Loucy (cell line): ENCODE measurements around the gene FAM9C.

Experiments
- H2AFZ ChIP-seq: fragments of 200-600 bp; sonication (generic); 2 replicates; pipeline ENCODE4 v1.6.0; 2016; ENCODE audit warnings: antibody characterized with exemption, mild to moderate bottlenecking, low read length, moderate library complexity
- H3F3A ChIP-seq: fragments of 200-600 bp; 2 replicates; pipeline ENCODE4 v1.6.0; 2016; ENCODE audit warnings: antibody characterized with exemption, low read depth, mild to moderate bottlenecking
- H3K27me3 ChIP-seq: fragments of 200-600 bp; sonication (generic); 2 replicates; pipeline ENCODE4 v1.6.1; 2014; ENCODE audit warnings: low read length, mild to moderate bottlenecking; ENCODE audit not compliant: insufficient read depth, poor library complexity, severe bottlenecking
- H3K36me3 ChIP-seq: fragments of 200-600 bp; sonication (generic); 2 replicates; pipeline ENCODE4 v1.6.1; 2016; ENCODE audit warnings: low read length; ENCODE audit not compliant: insufficient read depth
- H3K4me1 ChIP-seq: fragments of 200-600 bp; sonication (generic); 2 replicates; pipeline ENCODE4 v1.5.1; 2014; ENCODE audit warnings: low read length, mild to moderate bottlenecking; ENCODE audit not compliant: insufficient read depth, poor library complexity, severe bottlenecking
- H3K4me2 ChIP-seq: fragments of 200-600 bp; sonication (generic); 2 replicates; pipeline ENCODE4 v1.6.0; 2014; ENCODE audit warnings: antibody characterized with exemption, low read length, low read depth, mild to moderate bottlenecking; ENCODE audit not compliant: poor library complexity, severe bottlenecking
- H3K4me3 ChIP-seq: fragments of 200-600 bp; sonication (generic); 2 replicates; pipeline ENCODE4 v1.5.1; 2014; ENCODE audit warnings: low read length, mild to moderate bottlenecking, mixed read lengths; ENCODE audit not compliant: poor library complexity, severe bottlenecking
- H3K79me2 ChIP-seq: fragments of 200-600 bp; sonication (generic); 2 replicates; pipeline ENCODE4 v1.6.1; 2014; ENCODE audit warnings: low read length; ENCODE audit not compliant: insufficient read depth
- H3K9ac ChIP-seq: fragments of 200-600 bp; sonication (generic); 2 replicates; pipeline ENCODE4 v1.6.0; 2014; ENCODE audit warnings: mild to moderate bottlenecking, low read depth, low read length, moderate library complexity; ENCODE audit not compliant: poor library complexity, severe bottlenecking
- H3K9me2 ChIP-seq: fragments of 200-600 bp; sonication (generic); replicated peaks from 2 replicates; pipeline ENCODE4 v1.6.1; 2016; ENCODE audit warnings: low read depth, low read length, mixed read lengths
- H3K9me3 ChIP-seq: fragments of 200-600 bp; sonication (generic); 2 replicates; pipeline ENCODE4 v1.6.1; 2014; ENCODE audit warnings: mild to moderate bottlenecking, antibody characterized with exemption, low read length, low read depth; ENCODE audit not compliant: insufficient read depth
- H4K20me1 ChIP-seq: fragments of 200-600 bp; sonication (generic); 2 replicates; pipeline ENCODE4 v1.6.0; 2014; ENCODE audit warnings: antibody characterized with exemption, low read length, mild to moderate bottlenecking; ENCODE audit not compliant: insufficient read depth, poor library complexity, severe bottlenecking
- EZH2phosphoT487 ChIP-seq: fragments of 200-600 bp; IDR thresholded peaks from 2 replicates; pipeline ENCODE4 v1.6.1; 2018; ENCODE audit warnings: antibody characterized with exemption, mild to moderate bottlenecking, moderate library complexity, borderline replicate concordance
- TF ChIP-seq, protein P1 (sequence below): fragments of 200-600 bp; sonication (generic); conservative IDR thresholded peaks from 2 replicates; pipeline ENCODE4 v1.5.1; 2014; ENCODE audit warnings: mild to moderate bottlenecking, antibody characterized with exemption, low read length

FAM9C gene

DNA sequence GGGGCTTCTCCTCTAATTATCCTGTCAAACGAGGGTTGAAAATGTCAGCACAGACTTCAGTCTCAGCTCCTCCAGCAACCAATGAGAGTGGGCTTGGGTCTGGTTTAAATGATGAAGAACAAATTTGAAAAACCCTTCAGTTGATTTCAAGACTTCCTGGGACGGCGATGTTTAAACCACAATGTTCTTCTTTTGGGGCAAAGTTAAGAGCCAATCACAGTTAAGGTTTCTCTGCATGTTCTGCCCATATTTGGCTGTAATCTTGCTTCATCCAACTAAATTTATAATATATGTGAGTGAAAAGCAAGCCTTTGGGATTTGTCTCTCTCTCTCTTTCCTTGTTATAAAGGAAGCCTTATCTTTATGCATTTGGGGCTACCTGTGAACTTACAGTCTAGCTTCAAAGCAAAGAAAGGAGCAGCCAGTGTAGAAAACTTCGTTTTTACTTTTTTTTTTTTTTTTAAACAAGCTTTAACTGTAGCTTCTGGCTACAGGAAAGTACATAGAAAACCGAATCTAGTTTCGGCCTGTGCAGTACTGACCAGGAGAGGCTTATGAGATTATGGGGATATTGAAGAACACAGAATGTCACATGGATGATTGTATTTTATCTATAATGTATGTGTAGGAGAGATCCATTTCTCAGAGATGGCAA lies 46.8 kb upstream of the FAM9C start:
- Histone ChIP-seq H3K27me3 (no peaks in the 10 kb centered on the region), H3K9ac (peak overlapping the region; percentile 96), H3K4me1 (peaks cover 66% of the 10 kb centered on the region), H3K79me2 (peaks cover 22% of the 10 kb centered on the region), H2AFZ (no peak overlapping the region), H3K36me3 (no peaks in the 10 kb centered on the region), H3K4me3 (peak overlapping the region; percentile 70), H3K9me2 (no peaks in the 10 kb centered on the region), H3K9me3 (no peaks in the 10 kb centered on the region), H3F3A (peaks cover 26% of the 10 kb centered on the region), H4K20me1 (no peaks in the 10 kb centered on the region), H3K4me2 (peak overlapping the region; percentile 80)
- TF ChIP-seq EZH2phosphoT487: no peak
- TF ChIP-seq, protein P1, sequence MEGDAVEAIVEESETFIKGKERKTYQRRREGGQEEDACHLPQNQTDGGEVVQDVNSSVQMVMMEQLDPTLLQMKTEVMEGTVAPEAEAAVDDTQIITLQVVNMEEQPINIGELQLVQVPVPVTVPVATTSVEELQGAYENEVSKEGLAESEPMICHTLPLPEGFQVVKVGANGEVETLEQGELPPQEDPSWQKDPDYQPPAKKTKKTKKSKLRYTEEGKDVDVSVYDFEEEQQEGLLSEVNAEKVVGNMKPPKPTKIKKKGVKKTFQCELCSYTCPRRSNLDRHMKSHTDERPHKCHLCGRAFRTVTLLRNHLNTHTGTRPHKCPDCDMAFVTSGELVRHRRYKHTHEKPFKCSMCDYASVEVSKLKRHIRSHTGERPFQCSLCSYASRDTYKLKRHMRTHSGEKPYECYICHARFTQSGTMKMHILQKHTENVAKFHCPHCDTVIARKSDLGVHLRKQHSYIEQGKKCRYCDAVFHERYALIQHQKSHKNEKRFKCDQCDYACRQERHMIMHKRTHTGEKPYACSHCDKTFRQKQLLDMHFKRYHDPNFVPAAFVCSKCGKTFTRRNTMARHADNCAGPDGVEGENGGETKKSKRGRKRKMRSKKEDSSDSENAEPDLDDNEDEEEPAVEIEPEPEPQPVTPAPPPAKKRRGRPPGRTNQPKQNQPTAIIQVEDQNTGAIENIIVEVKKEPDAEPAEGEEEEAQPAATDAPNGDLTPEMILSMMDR: no peak

DNA sequence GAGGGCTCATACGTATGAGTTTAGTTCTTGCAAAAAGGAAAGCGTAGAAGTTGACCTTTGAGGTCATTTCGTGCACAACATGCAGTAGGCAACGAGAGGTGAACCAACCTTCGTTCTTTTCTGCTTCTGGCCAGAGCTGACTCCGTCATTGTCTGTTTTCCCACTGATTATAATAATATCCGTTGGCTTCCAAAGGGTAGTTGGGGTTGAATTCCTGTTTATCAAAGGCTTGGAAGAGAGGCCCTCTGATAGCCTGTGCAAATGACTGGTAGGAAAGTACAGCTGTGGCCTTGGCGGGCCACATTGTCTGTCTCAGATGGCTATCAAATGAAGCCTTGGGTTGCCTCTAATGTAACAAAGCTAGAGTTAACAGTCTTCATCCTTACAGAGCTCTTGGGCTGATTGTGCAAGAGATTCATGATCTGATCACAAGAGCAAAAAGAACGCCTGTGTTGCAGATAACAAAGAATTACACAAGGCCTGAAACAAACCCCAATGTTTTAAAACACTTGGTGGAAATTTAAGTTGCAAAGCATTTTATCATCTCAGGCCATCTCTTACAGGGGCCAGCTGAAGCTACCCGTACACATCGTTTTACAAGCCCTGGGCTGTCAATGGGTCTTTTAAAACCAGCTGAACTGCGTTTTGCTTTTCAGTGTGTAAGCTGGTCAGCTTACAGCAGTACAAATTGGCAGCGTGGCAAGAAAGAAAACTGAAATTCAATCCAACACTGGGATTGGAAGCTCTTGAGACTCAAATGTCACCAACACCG lies 46.1 kb upstream of the FAM9C start:
- H3K4me2 ChIP-seq: peak overlapping the region; percentile 80
- peaks cover 73% of the 10 kb centered on the region for H3K4me1 ChIP-seq
- peak overlapping the region; percentile 96 for H3K9ac ChIP-seq

DNA sequence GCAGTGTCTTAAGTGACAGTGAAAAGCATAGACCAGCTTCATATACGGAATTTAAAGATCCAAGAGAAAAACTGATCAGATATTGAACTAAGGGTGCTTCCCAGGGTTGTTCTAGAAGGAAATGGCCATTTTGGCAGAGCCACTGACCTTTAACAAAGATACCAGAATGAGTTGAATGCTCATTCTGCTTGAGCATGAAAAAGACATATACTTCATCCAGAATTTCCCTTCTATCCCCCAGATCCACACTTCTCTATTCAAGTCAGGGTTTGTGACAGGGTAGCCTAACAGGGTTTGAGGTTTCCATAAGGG lies 45.6 kb upstream of the FAM9C start:
- TF ChIP-seq, protein P1: no peak
- no peak for TF ChIP-seq EZH2phosphoT487
- H3K27me3 ChIP-seq: no peaks in the 10 kb centered on the region
- peaks cover 32% of the 10 kb centered on the region for H3F3A ChIP-seq
- H3K36me3 ChIP-seq: no peaks in the 10 kb centered on the region
- peaks cover 22% of the 10 kb centered on the region for H3K79me2 ChIP-seq
- H4K20me1 ChIP-seq: no peaks in the 10 kb centered on the region
- H2AFZ ChIP-seq: no peak overlapping the region
- peaks cover 78% of the 10 kb centered on the region for H3K4me1 ChIP-seq
- H3K4me2 ChIP-seq: peak overlapping the region; percentile 80
- peak overlapping the region; percentile 70 for H3K4me3 ChIP-seq
- no peaks in the 10 kb centered on the region for H3K9me3 ChIP-seq
- peak overlapping the region; percentile 96 for H3K9ac ChIP-seq
- H3K9me2 ChIP-seq: no peaks in the 10 kb centered on the region

More for the DNA sequence above, 46.1 kb upstream of the FAM9C start:
- TF ChIP-seq, protein P1: no peak
- no peak for TF ChIP-seq EZH2phosphoT487
- Histone ChIP-seq H3K36me3 (no peaks in the 10 kb centered on the region), H3K79me2 (peaks cover 22% of the 10 kb centered on the region), H2AFZ (no peak overlapping the region), H3K9me2 (no peaks in the 10 kb centered on the region), H3F3A (peaks cover 32% of the 10 kb centered on the region), H3K27me3 (no peaks in the 10 kb centered on the region), H3K9me3 (no peaks in the 10 kb centered on the region), H3K4me3 (peak overlapping the region; percentile 70), H4K20me1 (no peaks in the 10 kb centered on the region)
